HG02938 (cell line): ENCODE results near the gene MAP3K20.
A peak's percentile ranks its signal among the peaks of the same experiment; 100 is the strongest.
"Not testable (repeated sequence)": the region's sequence is repeated elsewhere in the genome, so short reads cannot be mapped to it uniquely, and the experiment has no call there.

Experiments used
- ATAC-seq: cut with Tn5 transposase; IDR thresholded peaks from one replicate; pipeline ENCODE4 v1.9.1; 2021; ENCODE audit warnings: mild to moderate bottlenecking, moderate library complexity; ENCODE audit not compliant: unreplicated experiment

The MAP3K20 gene

GRCh38 chr2:173226899-173227698, 151.5 kb downstream of the MAP3K20 start:
- ATAC-seq = no peak

DNA sequence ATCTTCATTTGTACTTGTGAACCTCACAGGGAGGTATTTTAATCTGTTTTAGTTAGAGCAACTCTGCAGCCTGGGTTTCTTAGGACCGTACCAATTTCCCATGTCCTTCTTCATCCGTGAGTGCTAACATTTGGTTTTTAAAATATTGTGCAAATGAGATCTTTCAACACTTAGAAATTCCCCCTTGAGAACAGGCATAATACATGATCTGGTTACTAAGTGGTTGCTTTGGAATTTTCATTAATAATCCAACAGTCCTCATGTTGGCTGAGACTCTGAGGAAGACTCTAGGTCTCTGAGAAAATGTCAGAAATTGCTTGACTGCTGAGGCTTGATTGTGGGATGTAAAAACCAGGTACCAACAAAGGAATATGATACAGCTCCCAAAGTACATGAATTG, 153.4 kb downstream of the MAP3K20 start:
- ATAC-seq = no peak

DNA sequence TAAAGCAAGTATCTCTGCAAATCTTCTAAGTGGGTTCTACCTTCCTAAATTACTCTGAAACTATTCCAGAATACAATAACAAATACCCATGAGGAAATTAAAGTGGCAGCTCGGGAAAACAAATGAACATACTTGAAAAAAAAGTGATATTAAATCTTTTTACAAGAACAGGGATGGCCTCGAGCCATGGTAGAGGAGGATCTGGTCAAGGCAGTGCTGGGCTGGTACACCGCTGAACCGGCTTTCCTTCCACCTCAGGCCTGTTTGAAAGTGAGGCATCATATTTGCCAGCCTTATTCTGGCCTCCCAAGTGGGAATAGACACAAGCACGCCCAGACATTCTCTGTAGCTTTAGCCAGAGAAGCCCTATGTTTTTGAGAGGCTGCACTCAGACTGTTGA, 154.5 kb downstream of the MAP3K20 start:
- ATAC-seq = no peak

- no peak for ATAC-seq
These were observed 155.4 kb downstream of the MAP3K20 start for GRCh38 chr2:173231042-173231441.

GRCh38 chr2:173231465-173231864, 155.8 kb downstream of the MAP3K20 start:
- no peak for ATAC-seq

DNA sequence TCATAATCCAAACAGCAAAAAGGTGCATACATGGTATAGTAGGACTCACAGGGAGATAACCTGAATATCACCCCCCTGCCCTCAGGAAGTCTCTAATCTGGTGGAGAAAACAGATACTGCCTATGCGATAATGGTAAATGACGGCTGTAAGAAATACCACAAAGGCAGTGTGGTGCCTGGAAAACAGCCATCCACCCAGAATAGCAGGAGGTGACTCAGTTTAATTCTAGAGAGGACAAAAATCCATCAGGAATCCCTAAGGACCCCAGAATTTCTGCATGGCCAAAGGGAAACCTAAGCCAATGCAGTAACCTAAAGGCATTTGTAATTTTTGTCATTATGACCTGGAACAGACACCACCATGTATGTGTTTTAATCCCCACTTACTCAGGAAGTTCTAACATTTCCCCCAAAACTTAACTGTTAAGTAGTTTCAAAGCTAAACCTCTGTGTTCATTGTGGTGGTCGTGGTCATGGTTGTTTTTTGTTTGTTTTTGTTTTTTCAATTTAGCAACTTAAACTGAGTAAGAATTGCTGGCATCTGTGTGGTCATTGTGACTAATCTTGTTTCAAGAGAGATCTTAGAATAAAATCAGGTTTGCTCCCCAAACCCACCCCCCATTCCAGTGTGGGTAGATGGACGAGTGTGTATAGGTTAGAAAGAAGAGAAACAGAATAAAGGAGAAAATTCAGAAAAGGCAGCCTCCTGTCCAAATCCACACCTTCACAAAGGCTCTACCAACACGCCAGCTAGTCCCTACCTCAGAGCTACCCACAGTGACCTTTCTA, 157.5 kb downstream of the MAP3K20 start:
- no peak for ATAC-seq

DNA sequence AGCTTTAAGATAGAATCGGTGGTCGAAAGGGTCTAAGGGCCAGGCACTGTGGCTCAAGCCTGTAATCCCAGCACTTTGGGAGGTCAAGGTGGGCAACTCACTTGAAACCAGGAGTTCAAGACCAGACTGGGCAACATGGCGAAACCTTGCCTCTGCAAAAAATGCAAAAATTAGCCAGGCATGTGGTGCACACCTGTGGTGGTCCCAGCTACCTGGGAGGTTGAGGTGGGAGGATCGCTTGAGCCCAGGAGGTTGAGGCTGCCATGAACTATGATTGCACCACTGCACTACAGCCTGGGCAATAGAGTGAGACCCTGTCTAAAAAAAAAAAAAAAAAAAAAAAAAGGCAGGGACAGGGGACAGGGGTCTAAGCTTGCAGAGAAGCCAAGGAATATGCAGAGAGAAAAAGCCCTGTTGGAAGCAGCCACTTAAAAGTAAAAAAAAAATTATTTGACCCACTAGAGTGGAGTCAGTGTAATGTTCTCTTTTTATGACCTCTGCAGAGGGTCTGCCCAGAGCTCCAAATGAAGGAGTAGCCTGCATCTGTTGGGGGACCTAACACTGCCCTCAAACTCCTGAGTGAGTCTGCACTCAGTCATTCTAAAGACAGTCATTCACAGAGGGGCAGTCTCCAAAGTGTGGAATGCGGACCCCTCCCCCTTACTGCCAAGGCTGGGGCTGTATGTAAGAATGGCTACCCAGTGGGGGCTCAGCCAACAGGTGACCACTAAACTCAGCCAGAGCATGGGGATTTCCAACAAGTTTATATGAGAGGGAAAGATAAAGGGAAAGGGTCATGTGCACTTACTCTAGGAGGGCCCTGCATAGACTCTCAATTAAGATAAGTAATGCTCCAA, 160.5 kb downstream of the MAP3K20 start:
- ATAC-seq = no peak

DNA sequence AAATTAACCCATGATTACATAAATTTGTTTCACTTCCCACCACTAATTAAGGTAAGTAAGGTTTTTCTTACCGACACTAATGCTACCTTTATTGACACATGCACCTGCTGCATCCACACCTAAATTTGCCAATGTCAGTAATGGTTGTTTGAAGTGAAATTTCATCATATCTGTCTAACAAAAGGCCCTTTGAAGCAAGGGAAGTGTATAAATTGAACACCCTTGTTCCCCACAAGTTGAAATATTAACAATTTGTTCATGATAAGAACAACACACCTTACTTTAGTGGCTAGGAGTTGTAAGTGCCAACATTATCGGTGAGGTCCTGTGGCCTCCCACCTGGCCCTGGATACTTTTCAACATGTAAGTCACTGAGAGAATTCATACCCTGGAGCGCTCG, 162.7 kb downstream of the MAP3K20 start:
- no peak for ATAC-seq

GRCh38 chr2:173238831-173239230, 163.2 kb downstream of the MAP3K20 start:
- ATAC-seq = no peak

DNA sequence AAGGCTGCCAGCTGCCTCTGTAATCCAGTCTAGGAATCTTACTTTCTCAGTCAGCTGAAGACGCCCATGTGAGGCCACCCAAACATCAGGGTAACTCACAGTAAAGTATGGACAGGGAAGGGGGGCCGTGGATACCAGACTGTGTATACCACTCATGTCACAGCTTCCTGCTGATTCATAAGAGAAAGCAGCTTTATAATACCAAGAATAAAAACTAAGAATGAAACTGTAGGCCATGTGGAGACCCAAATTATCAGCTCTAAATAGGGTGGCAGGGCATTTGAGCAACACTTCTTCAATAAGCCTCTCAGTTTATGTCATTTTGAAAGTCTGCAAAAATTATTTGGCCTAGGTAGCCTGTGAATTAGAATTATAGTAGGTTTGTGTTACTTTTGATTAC, 164.0 kb downstream of the MAP3K20 start:
- peak; percentile 92 for ATAC-seq

GRCh38 chr2:173240083-173240482, 164.4 kb downstream of the MAP3K20 start:
- ATAC-seq = no peak

DNA sequence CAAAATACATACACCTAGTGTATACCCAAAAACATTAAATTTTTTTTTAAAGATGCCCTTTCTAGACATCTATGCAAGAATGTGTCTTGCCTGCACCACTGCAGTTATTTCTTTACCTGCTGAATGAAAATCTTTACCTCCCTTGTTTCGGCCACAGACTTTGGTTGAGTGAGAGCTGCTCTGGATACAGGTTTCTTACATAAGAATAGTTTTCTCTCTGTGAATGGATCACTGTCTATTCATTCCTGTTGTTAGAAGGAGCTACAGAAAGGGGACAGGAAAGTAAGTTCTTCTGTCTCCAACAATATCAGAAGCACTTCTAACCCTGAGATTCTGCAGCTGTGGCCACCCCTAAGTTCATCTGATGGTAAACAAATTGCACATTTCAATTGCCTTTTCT, 166.0 kb downstream of the MAP3K20 start:
- no peak for ATAC-seq

DNA sequence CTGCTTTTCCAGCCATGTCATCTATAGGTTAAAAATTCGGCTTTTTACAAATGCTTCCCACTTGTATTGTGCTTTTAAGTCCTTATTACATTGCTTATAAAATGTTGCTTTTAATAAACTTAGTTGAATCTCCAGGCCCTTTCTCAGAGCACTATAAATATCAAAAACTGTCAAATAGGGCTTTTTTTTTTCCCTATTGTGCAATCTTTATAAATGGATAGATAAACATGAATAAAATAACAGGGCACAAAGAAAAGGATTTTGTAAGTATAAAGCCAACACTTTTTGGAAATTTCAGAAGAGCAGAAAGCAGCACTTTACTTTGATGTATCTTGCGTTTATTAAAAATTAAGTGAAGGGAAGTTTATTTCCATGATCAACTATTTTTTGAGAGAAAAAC, 171.5 kb downstream of the MAP3K20 start:
- no peak for ATAC-seq

- ATAC-seq = no peak
These were observed 172.7 kb downstream of the MAP3K20 start for GRCh38 chr2:173248381-173248780.

DNA sequence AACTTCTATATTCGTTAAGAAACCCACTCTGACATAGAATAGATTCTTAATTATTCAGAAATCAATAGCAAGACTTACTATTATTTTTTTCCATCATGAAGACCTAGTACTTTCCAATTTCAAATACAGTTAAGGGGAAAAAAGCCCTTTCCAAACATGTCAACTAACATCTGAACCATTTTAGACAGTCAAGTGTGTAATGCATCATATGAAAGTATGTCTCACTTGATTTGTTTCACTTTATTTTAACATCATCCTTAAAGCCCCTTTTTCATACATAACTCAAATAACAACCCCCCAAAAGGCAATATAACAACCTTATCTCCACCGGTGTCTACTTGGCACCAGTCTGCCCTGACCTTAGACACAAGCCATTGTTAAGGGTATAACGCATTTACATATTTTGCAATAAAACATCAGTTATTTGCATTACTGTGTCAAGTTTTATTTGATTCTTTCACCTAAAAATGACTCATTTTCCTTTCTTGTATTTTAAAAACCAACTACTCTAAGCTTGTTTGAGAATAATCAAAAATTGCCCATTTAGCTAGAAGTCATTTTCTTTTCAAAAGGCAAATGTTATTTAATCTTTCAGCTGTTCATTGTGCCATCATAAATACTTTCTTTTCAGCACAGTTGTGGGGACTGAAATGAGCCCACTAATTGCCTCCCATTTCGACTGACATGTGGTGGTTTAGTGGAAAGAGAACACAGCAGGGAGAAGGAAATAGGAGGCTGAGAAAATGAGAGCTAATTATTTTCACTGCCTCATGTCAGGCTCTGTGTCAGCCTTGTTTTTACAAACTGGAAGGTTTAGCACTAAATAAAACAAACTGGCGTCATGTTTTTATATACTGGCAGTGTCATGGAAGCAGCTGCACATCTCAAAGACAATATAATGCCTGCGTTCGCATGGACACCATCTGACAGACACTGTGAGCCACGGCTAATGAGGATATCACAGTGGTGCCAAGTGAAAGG, 174.3 kb downstream of the MAP3K20 start:
- ATAC-seq = no peak

DNA sequence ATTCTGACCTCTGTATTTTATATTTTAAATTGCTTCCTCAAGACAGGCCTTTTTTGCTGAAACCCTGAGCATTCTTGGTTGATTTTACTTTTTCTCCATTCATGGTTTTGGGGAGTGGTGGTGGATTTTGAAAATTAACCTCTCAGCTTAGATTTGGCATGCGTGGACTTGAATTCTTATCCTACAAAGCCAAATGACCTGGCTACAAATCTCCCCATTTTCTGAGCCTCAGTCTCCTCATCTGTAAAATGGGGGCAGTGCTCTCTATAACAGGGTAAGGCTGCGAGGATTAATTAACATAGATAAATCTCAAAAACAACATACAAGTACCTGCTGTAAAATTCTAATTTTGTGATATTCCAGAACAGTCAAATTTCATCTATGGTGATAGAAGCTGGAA, 175.6 kb downstream of the MAP3K20 start:
- no peak for ATAC-seq

DNA sequence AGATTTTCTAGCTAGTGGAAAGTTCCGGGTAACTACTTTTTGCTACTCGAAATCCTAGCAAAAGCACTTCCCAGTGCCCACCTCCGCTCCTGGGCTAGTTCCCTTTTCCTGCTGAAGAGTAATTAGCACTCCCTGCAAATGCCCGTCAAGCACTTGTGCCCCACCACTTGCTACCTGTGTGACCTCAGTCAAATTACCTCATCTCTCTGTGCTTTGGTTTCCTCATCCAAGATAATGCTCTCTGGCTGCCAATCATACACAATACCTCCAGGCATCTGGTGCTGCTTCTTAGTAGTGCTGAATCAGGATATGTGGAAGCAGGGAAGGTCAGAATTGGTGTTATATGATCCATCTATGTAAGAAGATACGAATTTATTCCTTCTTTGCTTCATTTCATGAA, 176.9 kb downstream of the MAP3K20 start:
- ATAC-seq = no peak

- ATAC-seq = no peak
These were observed 179.0 kb downstream of the MAP3K20 start for GRCh38 chr2:173254659-173255058.

GRCh38 chr2:173258701-173259100, 183.1 kb downstream of the MAP3K20 start:
- ATAC-seq = no peak

DNA sequence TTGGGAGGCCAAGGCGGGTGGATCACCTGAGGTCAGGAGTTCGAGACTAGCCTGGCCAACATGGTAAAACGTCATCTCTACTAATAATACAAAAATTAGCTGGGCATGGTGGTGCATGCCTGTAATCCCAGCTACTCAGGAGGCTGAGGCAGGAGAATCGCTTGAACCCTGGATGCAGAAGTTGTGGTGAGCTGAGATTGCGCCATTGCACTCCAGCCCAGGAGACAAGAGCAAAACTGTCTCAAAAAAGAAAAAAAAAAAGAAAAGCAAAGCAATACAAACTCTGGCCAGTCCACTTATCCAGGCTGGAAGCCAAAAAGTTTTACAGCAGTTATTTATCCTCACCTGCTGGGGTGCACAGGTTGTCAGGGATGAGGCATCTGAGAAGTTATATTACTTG, 186.7 kb downstream of the MAP3K20 start:
- not testable (repeated sequence) for ATAC-seq
